ENCODE measurements around the gene TIMM13.

The TIMM13 gene

DNA sequence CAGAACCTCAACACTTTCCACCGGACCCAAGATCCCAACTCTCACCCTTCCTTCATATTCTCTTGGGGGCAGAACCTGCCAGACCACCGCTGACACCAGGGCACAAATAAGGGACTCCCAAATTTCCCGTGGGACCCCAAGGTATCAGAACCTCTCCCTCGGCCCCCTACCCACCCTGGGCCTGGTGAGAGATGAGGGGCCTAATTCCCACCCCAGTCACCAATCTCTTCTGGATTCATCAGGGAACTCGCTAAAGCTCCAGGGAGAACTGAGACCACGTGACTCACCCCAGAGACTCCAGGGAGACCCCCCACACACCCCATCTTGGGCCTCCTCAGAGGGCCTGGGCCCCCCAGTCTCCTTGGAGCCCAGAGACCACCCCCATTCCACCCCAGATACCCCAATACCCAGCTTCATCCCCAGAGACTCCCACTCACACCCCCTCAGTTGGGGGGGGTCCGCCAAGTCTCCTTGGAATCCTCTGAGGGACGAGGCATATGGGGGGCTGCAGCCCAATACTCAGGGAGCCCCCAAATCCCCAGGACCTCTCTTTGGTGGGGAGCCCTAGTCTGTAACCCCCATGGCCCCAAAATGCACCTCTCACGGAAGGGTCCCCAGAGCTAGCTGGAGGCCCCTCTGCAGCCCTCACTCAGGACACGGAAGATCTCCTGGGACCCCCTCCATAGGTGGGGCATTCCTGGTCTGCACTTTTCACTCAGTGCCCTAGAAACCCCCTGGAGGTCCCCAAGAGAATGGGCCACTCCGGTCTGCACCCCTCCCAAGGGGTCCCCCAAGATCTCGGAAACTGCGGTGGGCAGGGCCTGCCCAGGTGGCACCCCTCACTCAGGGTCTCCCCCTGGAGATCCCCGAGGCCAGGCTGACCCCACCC, 27.8 kb upstream of the TIMM13 start:
- no peak for DNase-seq (ENCODE audit: low read depth in 3 of 3)

- DNase-seq (ENCODE audit: low read depth in 3 of 3): no peak
These were observed 27.0 kb upstream of the TIMM13 start for GRCh38 chr19:2454199-2454961.

DNA sequence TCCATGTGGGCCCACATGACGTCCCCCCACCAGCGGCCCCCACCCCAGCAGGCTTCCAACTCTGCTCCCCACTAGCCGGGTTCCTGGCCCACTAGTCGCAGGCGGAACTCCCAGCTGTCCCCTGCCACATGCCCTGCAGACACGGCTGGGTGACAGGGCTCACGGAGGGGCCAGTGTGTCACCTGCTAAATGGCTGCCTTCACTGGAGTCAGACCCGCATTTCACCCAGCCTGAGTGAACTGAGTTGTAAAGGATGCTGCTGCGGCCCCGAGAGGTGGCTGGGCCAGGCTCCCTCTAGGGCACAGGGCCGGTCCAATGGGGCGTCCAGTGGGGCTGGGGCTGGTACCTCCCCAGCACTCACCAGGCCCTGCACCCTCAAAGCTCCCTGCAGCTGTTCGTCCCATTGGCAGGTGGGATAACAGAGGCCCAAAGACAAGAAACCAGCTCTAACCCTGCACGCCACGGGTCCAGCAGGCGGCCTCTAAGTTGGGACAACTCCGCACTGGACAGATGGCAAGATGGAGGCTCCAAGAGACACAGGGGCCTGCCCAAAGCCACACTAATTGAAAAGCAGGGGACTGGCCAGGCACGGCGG, 26.1 kb upstream of the TIMM13 start:
- no peak for DNase-seq (ENCODE audit: low read depth in 3 of 3)

DNA sequence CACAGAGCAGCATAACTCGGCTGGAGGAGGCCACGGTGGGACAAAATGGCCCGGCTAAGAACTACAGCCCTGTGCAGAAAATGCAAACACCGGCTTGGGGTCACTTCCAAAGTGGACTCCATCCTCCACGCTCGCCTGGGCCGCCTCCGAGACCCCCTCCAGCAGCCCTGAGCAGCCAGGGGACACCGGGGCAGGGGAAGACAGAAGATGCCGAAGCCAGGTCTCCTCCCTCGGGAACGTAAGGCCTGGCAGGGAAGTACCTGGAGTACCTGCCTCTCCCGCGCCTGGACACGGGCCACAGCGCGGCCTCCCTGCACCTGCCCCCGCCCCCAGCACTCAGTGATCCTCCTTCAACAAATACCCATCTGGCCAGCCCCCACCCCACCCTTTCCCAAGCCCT, 24.4 kb upstream of the TIMM13 start:
- no peak for DNase-seq (ENCODE audit: low read depth in 3 of 3)

DNA sequence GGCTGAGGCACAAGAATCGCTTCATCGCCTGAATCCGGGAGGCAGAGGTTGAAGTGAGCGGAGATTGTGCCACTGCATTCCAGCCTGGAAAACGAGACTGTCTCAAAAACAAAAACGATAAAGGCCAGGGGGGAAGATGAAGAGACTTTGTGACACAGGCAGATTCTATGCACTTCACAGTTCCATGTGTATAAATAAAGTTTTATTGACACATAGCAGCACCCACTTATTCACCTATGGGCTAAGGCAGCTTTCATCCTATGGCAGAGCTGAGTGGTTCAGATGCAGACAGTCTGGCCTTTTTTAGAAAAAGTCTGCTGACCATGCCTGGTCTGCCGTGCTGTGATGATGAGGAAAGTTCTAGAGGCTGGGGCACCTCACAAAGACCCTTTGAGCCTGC, 23.8 kb upstream of the TIMM13 start:
- DNase-seq (ENCODE audit: low read depth in 3 of 3): no peak

DNA sequence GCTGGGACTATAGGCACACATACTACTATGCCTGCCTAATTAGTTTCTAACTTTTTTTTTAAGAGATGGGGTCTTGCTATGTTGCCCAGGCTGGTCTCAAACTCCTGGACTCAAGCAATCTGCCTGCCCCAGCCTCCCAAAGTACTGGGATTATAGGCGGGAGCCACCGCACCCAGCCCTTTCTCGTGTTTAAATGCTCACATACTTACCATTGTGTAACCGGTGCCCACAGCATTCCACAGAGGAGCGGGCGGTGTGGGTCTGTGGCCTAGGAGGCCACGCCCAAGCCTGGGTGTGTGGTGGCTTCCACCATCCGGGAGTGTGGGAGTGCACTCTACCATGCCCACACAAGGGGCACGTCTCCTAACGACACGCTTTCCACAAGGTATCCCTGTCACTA, 21.6 kb upstream of the TIMM13 start:
- DNase-seq (ENCODE audit: low read depth in 3 of 3): no peak

GRCh38 chr19:2446381-2446780, 19.0 kb upstream of the TIMM13 start:
- no peak for DNase-seq (ENCODE audit: low read depth in 3 of 3)

DNA sequence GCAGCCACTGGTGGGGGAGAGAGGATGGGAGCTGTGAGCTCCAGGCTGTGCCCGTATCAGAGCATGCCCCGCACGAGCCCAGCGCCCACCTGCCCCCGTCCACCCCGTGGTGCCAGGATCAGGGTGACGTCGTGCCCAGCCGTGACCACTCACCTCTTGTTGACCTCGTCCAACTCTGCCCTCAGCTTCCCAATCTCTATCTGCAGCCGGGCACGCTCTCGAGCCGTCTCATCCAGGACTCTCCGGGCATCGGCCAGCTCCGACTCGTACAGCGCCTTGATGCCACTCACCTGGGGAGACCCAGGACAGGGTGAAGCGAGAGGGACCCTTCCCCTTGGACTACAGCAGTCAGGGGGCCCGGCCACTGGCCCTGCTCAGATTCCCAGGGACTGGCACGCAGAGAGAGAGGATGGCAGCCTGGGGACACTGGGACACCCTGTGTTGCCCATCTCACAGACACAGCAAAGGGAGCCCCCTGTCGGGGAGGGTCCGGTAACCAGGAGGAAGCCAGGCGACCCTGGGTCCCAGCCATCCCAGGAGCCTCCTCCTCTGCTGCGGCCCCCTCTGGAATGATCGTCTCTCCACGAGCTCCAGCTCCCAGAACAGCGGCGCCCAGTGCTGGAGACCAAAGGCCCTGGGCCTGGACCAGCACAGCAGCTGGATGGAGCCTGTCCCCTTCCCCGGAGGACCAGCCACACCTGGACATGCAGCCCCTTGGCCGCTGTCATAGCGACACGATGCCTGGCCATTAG, 17.0 kb upstream of the TIMM13 start:
- DNase-seq (ENCODE audit: low read depth in 3 of 3): no peak

DNA sequence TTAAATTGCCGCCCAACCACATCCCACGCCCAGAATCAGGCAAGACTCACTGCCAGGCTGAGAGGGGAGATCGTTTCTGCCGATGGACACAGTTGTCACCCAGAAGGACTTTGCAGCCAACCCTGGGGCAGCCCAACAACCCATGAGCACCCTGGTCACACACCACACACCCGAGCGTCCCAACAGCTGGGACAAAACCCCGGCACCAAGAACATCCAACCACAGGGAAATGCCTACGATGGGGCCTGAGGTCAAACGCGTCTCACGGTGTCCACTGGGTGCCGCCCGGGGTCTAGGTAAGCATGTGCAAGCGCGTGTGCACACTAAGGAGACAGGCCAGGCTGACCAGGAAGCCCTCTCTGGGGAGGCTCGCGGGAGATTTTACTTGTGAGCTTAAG, 16.4 kb upstream of the TIMM13 start:
- no peak for DNase-seq (ENCODE audit: low read depth in 3 of 3)

GRCh38 chr19:2443116-2443784, 15.9 kb upstream of the TIMM13 start:
- DNase-seq (ENCODE audit: low read depth in 3 of 3): no peak

- DNase-seq (ENCODE audit: low read depth in 3 of 3): no peak
These were observed 13.8 kb upstream of the TIMM13 start for GRCh38 chr19:2441096-2441752.

DNA sequence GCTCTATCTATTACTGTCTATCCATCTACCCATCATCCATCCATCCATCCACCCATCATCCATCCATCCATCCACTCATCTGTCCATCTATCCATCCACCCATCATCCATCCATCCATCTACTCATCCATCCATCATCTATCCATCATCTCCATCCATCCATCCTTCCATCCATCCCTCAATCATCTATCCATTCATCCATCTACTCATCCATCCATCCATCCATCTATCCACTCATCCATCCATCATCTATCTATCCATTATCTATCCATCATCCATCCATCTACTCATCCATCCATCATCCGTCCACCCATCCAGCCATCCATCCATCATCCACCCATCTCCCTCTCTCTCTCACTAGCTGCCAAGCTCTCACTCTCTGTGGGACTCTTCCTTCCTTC, 13.1 kb upstream of the TIMM13 start:
- DNase-seq (ENCODE audit: low read depth in 3 of 3): no peak

DNA sequence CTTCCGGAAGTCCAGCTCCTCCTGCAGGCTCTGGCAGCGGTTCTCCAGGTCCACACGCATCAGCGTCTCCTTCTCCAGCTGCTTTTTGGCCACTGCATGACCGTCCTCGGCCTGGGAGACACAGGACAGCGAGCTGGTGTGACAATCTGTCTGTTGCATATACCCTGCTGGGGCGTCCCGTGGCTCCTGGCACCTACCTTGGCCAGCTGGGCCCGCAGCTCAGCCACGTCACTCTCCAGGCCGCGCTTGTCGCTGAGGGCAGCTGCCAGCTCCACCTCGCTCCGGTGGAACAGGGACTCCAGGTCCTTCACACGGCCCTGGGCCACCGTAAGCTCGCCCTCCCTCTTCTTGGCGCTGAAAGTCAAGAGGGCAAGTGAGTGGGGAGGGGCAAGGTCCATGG, 10.8 kb upstream of the TIMM13 start:
- no peak for DNase-seq (ENCODE audit: low read depth in 3 of 3)

- DNase-seq (ENCODE audit: low read depth in 3 of 3): no peak
These were observed 9.5 kb upstream of the TIMM13 start for GRCh38 chr19:2436926-2437325.

- no peak for DNase-seq (ENCODE audit: low read depth in 3 of 3)
These were observed 9.0 kb upstream of the TIMM13 start for GRCh38 chr19:2436384-2436783.

DNA sequence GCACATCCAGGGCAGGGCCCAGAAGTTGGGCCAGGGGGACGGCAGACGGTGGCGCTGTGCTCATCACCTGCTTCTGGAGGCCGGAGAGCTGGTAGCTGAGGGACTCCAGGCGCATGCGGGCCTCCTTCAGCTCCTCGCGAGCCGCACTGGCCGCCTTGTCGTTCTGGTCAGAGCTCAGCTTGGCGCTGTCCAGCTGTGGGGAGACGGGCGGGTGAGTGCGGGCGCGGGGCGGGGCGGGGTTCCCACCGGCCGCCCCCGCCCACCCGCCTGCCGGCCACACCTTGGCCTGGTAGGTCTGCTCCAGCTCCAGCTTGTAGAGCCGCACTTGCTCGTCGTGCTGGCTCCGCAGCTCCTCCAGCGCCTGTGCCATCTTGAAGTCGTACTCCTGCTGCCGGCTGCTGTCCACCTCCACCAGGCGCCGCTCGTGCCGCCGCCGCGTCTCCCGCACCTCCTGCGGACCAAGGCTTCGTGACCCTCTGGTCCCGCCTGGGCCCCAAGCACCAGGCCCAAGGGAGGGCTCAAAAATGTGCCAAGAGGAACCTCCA, 7.4 kb upstream of the TIMM13 start:
- no peak for DNase-seq (ENCODE audit: low read depth in 3 of 3)

DNA sequence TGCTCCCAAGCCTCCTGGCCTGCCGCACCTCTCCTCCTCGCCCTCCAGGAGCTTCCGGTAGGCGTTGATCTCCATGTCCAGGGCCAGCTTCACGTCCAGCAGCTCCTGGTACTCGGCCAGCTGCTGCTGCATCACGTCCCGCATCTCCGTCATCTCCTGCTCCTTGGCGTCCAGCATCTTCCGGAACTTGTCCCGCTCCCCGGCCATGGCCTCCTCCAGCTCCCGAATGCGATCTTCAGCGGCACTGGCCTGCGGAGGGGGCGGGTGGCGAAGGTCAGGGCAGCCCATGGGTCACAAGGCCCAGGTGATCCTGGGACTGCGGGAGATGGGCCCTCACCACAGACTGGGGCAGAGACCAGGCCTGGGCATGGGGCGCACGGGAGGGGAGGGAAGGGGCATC, 6.9 kb upstream of the TIMM13 start:
- DNase-seq (ENCODE audit: low read depth in 3 of 3): no peak

DNA sequence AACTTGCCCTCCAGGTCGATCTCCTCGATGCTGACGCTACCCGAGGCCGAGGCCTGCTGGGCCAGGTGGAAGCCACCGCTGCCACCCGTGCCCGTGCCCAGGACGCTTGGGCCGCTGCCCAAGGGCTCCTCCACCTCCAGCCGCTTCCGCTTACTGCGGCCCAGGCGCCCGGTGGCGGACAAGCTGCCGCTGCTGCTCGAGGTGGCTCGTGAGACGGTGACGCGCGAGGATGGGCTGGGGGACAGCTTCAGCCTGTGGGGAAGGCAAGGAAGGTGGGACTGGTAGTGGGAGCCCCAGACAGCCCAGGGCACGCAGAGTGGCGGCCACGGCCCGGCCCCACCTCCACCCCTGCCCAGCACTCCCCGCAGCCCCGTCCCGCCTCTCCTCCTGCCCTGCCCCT, 6.5 kb upstream of the TIMM13 start:
- no peak for DNase-seq (ENCODE audit: low read depth in 3 of 3)

DNA sequence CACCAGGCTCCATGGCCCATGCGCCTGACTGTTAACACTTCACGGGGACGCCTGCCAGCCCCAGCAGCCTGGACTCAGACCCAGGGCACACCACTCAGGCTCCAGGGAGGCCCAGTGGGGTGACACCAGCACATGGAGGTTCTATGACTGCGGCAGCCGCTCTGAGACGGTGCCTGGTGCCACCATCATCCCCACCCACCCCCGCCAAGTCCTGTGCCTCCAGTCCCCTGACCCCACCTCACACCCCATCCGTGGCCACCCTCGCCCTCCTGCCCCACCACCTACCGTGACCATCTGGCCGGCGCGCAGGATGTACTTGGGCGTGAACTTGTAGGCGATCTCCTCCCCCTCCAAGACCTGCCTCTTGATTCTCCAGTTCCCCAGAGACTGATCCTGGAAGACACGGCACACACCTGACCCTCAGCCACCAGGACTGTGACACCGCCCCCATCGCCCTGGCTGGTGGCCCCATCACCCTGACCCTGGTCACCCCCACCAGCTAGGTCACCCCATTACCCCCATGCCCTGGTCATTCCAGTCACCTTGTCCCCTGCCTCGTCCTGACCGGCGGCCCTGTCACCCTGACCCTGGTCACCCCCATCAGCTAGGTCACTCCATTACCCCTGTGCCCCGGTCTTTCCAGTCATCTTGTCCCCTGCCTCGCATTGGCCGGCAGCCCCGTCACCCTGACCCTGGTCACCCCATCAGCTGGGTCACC, 4.9 kb upstream of the TIMM13 start:
- no peak for DNase-seq (ENCODE audit: low read depth in 3 of 3)

All from stimulated activated CD4-positive, alpha-beta T cell treated with anti-CD3 and anti-CD28 coated beads, TNF-alpha, amount 100 ng/mL, for 24 hours (primary cell).